NOMO-1 (cell line): Measurements from ENCODE around the gene LCMT1.

Source experiments
- DNase-seq, 2 experiments: peaks; one replicate each; lab custom pipeline; 2025; ENCODE audit not compliant: unreplicated experiment in 2 of 2; lab: John Stamatoyannopoulos, UW

Gene LCMT1

GRCh38 chr16:25111403-25112166 lies at the start of gene LCMT1:
Gene LCMT1, plus strand, starts transcription at chr16:25111742. Its CDS starts 142 bp downstream, at chr16:25111884.
- DNase-seq: peak; percentile 96 to 99

DNA sequence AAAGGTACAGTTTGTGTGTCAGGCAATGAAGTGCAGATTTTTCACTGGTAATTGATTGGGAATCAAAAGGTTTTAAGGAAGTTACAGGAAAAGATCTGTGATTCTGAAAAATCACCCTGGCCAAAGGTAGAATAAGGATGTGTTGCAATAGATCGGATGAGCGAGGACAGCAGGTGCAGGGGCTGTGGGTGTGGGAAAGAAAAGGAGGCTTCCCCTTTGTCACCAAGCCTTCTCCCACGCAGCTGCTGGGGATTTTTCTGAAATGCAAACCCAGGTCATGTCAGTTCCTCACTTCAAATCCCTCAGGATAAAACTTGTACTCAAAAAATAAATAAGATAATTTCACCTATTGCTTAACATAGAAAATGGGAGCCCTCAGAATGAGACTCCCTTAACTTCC lies 48.4 kb upstream of the LCMT1 start:
- peak in 1 of 2 experiments; percentile 24 for DNase-seq

- no peak for DNase-seq
These were observed 47.7 kb upstream of the LCMT1 start for GRCh38 chr16:25063865-25064264.

DNA sequence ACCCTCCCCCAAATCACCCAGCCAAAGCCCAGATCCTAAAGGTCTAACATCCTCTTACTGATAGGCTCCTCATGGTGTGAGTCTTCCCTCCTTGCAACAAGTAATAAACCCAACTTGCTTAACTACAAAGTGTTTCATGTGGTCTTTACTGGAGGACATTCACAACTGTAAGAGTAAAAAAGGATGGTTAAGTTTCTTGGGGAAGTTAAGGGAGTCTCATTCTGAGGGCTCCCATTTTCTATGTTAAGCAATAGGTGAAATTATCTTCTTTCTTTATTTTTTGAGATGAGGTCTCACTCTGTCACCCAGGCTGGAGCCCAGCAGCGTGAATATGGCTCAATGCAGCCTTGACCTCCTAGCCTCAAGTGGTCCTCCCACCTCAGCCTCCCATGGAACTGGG lies 47.3 kb upstream of the LCMT1 start:
- peak in 1 of 2 experiments; percentile 34 for DNase-seq

DNA sequence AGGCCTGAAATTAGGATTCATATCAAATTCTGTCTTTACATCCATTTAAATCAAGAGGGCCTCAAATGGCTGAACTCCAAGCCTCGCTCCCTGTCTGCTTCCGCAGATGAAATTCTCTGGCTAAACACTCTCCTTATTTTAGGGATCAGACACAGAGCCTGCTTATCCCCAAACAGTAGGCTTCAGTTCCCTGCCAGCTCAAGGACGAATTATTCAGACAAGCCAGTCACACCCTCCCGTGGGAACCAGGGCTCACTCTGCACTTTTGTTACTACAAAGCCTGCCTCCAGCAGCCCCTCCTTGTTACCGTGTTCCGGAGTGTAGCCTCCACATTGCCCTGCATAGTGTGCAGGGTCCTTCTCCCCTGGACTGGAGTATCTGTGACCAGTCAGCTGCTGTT lies 46.6 kb upstream of the LCMT1 start:
- DNase-seq: no peak

DNA sequence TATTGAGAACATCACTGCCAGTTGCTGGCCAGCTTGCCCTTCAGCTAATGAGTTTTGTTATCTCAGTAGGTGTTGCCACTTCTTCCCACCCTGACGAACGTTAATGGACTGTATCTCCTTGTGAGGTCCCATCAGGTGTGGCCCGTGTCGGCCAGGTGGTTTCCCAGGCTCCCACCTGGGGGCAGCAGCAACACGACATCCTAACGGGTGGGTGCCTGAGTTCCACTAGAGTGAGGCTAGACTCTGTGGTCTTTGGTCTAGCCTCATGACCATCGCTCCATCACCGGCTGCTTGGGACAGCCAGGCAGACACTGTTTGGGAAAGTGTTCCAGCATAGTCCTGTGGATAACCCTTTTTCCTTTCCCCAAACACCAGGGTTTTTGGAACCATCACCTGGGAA lies 45.6 kb upstream of the LCMT1 start:
- no peak for DNase-seq

DNA sequence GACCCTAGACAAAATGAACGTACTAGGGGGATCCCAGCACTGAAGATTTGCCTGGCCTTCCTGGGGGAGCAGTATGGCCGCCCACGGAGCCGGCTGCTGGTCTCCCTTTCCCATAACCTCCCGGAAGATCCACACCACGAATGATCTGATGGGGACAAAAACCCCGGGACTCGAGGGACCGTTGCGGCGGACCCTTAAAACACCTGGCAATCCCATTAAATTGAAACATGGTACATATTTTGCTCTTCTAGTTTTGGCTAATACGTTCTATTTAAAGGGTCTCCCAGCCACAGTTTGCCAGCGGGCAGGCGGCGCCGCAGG lies 45.2 kb upstream of the LCMT1 start:
- no peak for DNase-seq

DNA sequence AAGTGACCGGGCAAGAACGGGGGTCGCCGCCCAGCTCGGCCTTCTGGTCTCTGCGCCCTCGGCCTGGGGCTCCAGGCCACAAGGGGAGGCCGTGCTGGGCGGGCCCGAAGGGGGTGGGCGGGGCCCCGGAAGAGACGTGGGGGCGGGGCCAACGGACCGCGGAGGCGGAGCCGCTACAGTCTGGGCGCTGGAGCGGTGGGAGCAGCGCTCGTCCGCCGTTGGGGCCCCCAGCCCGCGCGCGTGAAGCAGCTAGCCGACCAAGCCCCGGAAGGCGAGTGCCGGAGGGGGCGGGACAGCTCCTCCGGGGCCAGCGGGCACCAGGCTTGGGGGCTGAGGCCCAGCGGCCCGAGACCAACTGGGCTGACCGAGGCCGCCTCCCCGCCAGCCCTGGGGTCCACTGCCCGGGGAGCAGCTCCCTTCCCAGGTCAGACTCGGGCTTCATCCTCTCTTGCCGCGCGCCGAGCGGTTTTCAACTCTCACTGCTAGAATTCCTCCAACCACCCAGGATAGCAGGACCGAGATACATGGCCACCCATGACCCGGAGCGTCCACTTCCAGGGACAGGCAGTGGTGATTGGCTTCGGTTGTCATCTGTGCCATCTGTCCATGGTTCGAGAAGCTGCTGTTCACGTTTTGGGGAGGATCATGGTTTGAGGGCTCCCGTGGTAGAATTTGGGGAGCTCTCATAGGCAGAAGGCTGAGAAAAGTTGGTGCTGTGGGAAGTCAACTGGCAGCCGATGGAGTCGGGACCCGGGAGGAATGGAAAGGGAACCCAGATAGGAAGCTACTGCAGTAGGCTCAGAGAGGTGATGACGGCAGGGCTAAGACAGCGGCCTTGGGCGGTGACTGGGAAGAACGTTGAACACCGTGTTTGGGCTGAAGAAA lies 44.6 kb upstream of the LCMT1 start:
- peak; percentile 74 to 83 for DNase-seq

DNA sequence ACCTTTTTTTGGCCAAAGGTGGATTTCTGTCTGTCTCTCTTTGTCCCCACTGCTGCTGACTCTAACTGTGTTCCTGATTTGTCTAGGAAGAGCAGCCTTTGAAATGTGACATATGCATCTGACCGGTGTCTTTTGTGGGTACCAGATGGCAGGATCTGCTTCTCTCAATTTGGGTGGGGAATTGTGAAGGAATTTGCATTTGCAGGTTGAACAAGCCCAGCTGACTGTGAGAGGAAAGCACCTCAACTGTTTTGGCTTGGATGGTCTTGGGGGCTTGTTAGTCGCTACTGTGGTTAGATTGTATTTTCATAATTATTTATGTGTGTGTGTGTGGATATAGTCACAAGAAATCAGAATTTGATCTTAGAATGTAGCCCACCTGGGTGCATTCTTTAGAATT lies 37.7 kb upstream of the LCMT1 start:
- no peak for DNase-seq

GRCh38 chr16:25078386-25078978 lies 33.1 kb upstream of the LCMT1 start:
- no peak for DNase-seq

DNA sequence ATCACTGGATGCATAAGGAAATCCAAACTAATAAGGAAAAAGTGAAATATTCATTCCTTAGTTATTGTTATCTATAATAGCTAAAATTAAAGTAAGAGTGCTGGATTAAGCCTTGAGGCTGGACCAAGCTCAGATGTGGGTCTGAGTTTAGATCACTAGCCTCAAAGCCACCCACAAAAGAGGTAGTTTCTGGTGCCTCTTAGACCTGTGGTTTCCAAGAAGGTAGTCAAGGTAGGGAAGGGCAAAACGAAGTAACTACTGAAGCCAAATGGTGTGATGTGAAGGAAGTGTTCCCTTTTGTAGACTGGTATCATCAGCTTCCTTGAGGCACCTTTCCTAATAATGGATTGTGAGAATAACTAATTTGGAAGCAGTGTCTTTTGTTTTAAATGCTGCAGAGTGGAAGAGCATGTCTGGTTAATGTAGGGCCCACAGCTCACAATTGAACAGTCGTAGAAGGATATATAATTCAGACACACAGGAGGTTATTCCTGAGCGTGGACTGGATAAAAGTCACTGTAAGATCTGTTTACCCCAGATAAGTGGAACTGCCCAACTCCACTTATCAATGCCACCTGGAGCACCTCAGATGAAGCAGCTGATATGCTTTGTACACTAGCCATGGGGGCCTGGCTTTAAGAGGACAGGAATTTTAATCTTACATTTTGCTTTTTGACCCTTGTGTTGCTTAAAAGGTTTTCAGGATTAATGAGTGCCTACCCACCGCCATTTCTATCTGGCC lies 31.7 kb upstream of the LCMT1 start:
- DNase-seq: no peak

DNA sequence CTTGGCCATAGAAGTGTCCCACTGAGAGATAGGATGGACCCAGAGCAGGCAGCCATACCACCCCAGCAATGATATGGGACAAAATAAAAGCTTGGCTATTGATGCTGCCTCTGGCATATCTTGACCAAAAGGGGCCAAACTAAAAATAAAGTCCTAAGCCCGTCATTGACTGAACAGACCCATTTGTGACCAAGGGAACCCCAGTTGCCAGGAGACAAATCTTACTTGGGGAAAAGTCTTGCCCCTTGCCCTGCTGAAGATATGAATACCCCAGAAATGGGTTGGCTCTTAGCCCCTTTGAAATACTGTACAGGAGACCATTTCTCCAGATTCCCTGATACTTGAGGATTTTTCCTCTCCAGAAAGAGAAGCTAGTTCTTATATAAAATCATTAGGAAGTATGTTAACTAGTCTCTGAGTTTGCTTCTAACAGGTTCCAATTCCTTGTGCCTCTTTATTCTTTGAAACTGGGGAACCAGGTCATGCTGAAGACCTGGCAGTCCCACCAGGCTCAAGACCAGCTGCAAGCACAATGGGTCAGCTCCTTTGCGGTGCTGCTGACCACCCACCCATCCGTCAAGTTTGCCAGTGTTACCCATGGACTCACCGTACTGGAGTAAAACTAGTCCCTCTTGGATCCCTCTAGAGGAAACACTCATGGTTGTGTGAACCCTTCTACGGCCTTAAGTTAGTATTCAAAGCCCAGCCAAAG lies 31.0 kb upstream of the LCMT1 start:
- no peak for DNase-seq

- DNase-seq: no peak
These were observed 29.8 kb upstream of the LCMT1 start for GRCh38 chr16:25081702-25082101.

GRCh38 chr16:25083065-25083464 lies 28.5 kb upstream of the LCMT1 start:
- no peak for DNase-seq

- DNase-seq: no peak
These were observed 27.8 kb upstream of the LCMT1 start for GRCh38 chr16:25083701-25084100.

DNA sequence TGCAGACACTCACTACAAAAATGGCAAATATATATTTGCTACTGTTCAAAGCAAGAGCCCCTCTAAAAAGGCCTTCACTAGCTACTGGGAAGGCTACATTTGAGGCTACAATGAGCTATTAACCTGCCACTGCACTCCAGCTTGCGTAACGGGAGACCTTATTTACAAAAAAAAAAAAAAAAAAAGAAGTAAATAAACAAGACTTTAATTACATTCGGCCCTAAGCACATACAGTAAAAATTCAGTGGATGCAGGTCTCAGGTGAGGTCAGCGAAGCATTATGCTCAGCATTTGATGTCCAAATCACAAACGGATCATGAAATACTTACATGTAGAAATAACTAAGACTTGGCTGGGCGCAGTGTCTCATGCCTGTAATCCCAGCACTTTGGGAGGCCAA lies 26.7 kb upstream of the LCMT1 start:
- DNase-seq: no peak

DNA sequence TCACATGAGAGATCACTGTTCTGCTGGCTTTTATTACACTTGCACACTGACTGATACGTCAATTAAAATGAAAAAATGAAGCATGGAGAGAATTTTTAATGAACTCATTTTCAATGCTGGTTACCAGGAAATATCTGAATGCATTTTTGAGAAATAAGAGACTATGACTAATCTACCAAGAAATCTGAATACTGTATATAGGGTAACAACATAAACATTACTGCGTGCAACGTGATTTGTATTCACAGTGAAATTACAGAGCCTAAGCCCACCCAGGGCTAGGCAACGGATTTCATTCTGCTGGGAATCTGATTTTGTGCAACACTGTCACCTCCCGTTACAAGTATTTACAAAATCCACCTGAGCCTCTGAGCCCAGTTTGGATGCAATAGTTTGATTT lies 23.8 kb upstream of the LCMT1 start:
- DNase-seq: no peak

DNA sequence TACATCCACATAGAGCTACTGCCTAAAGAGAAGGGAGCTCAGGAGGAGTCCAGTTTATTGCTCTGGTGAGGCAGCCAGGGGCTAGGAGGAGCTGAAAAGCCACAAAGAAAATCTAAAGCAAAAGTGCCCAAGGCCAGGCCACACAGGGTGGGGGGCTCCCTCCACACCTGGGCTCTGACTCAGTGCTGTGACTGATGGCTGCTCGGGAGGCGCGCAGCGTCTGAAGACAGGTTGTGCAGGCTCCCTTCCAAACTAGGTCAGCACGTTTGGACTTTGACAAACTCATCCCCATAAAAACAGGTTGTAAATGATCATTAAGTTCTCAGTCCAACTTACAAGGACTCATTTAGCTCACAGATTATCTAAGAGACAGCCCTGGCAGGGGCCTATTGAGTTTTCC lies 22.2 kb upstream of the LCMT1 start:
- no peak for DNase-seq

DNA sequence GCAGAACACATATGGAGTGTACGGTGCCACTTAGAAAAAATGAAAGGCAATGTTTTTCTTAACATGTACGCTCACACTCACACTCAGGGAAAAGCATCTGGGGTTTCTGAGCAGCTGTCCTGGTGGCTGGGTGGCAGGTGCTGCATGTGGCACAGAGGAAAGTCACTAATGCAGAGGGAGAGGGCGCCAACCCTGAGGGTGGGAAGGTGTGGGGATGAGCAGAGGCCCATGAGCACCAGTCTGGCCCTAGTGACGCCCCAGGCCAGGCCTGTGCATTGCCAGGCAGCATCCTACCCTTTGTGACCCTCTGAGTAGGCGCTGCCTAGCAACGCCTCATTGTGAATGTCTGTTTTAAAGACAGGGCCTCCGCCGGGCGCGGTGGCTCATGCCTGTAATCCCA lies 19.1 kb upstream of the LCMT1 start:
- no peak for DNase-seq
